Stimulated activated CD4-positive, alpha-beta T cell treated with anti-CD3 and anti-CD28 coated beads, Interleukin-2, amount 100 ng/mL, for 24 hours (primary cell): Measurements from ENCODE around the gene OBSL1.

Experiments used
- DNase-seq, 2 donors: peaks; one replicate each; pipeline ENCODE4 v3.0.0-alpha.2; 2020

Gene OBSL1

DNA sequence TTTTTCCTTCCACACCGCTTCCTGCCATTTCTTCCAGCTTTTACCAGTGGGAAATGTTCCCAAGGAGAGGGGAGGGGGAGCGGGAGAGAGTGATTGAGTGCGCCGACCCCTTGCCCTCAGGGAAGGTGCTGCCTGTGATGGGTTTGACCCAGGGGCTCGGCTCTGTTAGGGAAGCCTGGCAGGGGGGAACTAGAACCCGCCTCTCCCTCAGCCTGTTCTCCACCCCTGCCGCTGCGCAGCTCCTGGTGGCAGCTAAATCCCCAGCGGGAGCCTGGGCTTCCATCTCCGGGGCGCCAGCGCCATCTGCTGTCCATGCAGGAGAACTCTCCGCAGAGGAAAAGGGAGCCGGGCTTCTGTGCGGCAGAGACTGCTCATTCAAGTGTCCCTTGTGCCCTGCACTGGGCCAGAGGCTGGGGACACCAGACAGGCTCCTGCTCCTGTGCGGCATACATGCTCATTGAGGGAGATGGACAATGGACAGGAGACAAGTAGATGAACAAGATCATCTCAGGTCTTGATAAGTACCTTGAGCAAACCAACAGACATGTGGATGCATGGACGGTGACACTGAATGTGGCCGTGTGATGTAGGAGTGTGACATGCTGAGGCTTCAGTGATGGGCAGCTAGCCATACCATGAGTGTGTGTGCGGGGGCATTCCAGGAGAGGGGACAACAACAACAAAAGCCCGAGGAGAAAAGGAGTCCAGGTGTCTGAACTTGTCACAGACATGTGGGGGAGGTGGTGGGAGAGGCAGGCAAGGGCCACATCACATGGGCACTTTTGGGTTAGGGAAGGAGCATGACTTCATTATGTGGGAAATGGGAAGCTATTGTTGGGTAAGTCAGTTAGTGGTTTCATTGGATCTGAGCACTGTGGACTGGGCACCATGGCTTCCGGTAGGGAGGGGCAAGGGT is 41.0 kb downstream of the OBSL1 start:
- DNase-seq, result peak; percentile 90

DNA sequence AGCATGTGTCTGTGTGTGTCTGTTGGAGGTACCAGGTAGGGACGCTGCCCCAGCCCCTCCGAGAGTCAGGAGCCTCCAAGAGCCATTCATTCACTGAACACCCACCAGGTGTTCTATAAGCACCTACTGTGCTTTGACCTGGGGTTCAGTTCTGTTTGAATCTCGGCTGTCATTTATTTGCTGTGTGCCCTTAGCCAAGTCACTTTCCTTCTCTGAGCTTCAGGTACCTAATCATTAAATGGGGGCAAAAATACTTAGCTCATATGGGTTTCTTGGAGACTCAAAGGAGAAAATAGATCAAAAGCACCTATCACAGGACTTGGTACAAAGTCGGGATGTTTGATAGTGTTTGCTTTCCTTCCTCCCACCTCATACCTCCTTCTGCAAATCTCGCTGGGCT is 43.9 kb downstream of the OBSL1 start:
- DNase-seq, result no peak

- DNase-seq, result no peak
These were observed 44.3 kb downstream of the OBSL1 start for GRCh38 chr2:219527076-219527394.

- DNase-seq, result no peak
These were observed 44.8 kb downstream of the OBSL1 start for GRCh38 chr2:219526320-219527075.

GRCh38 chr2:219525533-219526232 is 45.7 kb downstream of the OBSL1 start:
- no peak for DNase-seq

- no peak for DNase-seq
These were observed 46.5 kb downstream of the OBSL1 start for GRCh38 chr2:219524817-219525216.

DNA sequence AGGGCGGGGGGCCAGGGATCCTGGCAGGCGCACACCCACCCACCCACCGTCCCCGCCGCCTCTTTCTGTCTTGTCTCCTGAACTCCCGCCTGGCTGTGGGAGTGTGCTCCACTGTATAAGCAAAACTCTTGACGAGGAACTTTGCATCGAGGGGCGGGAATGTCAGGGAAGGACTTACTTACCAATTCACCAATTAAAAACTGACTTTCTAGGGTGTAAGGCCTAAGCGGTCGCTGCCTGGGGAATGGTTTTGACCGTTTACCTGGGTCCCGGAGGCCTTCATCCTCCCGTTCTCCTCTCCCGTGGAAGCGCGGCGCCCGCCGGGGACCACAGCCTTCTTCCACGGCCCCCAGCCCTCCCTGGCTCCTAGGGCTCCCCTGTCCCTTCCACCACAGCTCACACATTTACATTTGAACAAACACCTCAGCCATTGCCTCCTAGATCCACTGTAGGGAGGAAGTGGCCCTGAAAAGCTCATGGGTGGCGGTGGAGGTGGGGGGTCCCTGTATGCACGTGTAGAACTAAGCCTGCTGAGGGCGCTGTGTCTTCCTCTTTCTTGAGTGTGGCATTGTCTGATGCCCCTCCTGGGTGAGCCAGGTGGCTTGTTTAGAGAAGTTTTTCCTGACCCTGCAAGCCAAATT is 48.2 kb downstream of the OBSL1 start:
- no peak for DNase-seq

GRCh38 chr2:219522111-219523030 is 49.0 kb downstream of the OBSL1 start:
- no peak for DNase-seq

- DNase-seq, result no peak
These were observed 50.1 kb downstream of the OBSL1 start for GRCh38 chr2:219521066-219521880.

- no peak for DNase-seq
These were observed 51.3 kb downstream of the OBSL1 start for GRCh38 chr2:219520079-219520478.

DNA sequence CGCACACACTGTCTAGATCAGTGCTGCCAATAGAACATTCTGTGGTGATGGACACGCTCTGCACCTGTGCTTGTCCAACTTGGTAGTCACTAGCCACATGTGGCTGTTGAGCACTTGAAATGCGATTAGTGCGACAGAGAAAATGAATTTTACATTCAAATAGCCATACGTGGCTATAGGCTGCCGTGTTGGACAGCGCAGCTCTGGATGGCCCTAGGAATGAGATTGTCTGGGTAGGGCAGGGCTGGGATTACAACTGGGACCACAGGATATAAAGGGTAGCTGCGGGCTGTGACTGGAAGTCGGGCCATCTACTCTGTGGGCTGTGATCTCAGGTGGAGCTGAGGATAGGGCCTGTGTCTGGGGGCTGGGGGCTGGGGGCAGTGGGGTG is 51.8 kb downstream of the OBSL1 start:
- no peak for DNase-seq

DNA sequence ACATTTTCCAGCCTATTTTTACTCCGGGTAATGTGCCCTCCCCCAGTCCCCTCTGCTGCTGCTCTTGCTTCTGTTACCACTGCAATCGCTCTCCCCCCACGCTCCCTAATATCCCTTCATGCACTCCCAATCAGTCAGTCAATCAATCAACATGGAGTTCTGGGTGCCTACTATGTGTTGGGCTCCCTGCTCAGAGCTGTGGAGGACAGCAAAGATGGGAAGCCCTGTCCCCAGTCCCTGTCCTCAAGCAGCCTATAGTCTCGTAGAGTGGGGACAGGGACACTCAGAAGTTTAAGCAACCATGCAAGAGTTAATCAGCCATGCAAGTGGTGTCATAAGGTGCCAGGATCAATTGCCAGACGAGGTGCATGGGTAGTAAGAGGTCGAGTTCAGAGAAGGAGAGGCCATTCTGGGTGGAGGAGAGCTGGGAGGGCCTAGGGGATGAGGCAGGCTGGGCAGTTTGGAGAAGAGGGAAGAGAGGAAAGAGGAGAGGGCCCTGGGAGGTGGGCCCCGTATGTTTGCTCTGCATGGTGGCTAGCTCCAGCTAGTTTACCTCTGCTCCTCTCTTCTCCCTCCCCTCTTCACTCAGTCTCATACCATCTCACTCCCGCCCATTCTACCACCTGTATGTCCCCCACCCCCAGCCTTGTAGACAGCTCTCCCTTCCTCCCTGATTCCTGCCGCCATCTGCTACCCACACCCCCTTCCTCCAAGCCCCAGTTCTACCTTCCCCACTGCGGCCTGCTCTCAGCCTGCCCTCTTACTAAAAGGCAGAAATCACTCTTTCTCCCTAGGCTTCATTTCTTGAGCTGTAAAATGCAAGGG is 53.2 kb downstream of the OBSL1 start:
- no peak for DNase-seq

DNA sequence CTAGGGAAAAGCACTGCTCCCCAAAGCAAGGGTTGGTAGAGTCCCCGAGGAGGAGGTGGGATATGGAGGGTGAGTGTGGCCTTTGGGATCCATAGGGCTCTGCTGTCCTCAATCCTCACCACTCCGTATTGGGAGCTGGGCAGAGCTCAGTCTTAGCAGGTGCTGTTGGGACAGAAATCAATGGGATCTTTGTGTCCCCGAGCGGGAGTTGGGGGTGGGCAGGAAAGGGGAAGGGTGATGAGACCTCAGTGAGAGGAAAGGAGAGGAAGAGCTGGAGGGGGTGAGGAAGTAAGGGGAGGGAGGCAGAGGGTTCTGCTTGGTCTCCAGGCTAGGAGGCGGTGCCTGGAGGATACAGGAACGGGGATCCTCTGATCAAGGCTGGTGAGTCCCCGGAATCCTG is 54.5 kb downstream of the OBSL1 start:
- DNase-seq, result no peak

- DNase-seq, result no peak
These were observed 55.3 kb downstream of the OBSL1 start for GRCh38 chr2:219515874-219516629.

DNA sequence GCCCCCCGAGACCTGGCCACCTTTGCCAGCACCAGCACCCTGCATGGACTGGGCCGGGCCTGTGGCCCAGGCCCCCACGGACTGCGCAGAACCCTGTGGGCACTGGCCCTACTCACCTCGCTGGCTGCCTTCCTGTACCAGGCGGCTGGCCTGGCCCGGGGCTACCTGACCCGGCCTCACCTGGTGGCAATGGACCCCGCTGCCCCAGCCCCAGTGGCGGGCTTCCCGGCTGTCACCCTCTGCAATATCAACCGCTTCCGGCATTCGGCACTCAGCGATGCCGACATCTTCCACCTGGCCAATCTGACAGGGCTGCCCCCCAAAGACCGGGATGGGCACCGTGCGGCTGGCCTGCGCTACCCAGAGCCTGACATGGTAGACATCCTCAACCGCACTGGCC is 56.5 kb downstream of the OBSL1 start:
- DNase-seq, result no peak

GRCh38 chr2:219514196-219514761 is 57.1 kb downstream of the OBSL1 start, which contains the start of gene ASIC4:
Gene ASIC4, plus strand, starts transcription at chr2:219514482. Its CDS starts 243 bp downstream, at chr2:219514725.
- DNase-seq, result no peak

DNA sequence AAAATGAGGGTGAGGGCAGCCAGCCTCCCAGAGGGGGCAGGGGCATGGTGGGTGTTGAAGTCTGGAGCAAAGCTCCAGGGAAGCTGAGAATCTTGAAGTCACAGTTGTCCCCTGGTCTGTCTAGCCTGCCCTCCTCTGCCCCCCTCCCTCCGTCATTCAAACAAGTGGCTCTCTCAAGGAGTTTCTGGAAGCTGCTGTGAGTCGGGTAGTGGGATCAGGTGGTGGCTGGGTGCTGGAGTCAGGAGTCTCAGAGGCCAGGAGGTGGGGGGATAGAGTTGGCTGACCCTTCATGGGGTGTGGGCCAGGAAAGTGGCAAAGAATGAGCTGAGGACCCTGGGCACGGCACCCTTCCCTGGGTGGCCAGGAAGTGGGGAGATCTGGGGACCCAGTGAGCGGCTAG is 57.6 kb downstream of the OBSL1 start:
- DNase-seq, result no peak

GRCh38 chr2:219512524-219513216 is 58.7 kb downstream of the OBSL1 start:
- no peak for DNase-seq
